A673 (cell line): ENCODE data around the gene OR6K3. TPM values are rescaled to one million over a fixed set of nuclear protein-coding genes. Genes with fewer than 3 reads are reported as not detected.
"Not testable (repeated sequence)": the region's sequence is repeated elsewhere in the genome, so short reads cannot be mapped to it uniquely, and the experiment has no call there.

Source experiments
- BruUV-seq: library from RNA; stranded (reverse); fragments of 400-500 nt; replicated peaks from 2 replicates; lab custom pipeline; 2021; lab: Mats Ljungman, UMichigan
- CTCF ChIA-PET: fragments of 300-600 bp; sonication (Branson Sonifier 250); formaldehyde crosslinking; loops from one replicate; lab custom pipeline; 2022; ENCODE audit warnings: antibody characterized with exemption; lab: Charles Lee
- POLR2A ChIA-PET: fragments of 300-600 bp; sonication (Branson Sonifier 250); formaldehyde crosslinking; loops from one replicate; lab custom pipeline; 2022; ENCODE audit warnings: antibody characterized with exemption; ENCODE audit not compliant: low non-redundant PET; lab: Charles Lee
- DNase-seq: peaks from one replicate; pipeline ENCODE4 v3.0.0-alpha.2; 2015; ENCODE audit warnings: low spot score
- H3K27ac ChIP-seq: fragments of 200-600 bp; sonication (generic); 2 replicates; pipeline ENCODE4 v1.5.1; 2016; ENCODE audit warnings: mixed run types, low read depth, mild to moderate bottlenecking, mixed read lengths, antibody characterized with exemption, low read length; ENCODE audit not compliant: poor library complexity, severe bottlenecking
- H3K27me3 ChIP-seq: fragments of 200-600 bp; sonication (generic); replicated peaks from 2 replicates; pipeline ENCODE4 v1.6.1; 2017; ENCODE audit warnings: mixed run types, low read depth, mild to moderate bottlenecking, mixed read lengths, antibody characterized with exemption, low read length; ENCODE audit not compliant: insufficient read depth, poor library complexity
- H3K36me3 ChIP-seq: fragments of 200-600 bp; sonication (generic); 2 replicates; pipeline ENCODE4 v1.6.1; 2016; ENCODE audit warnings: mixed run types, mild to moderate bottlenecking, mixed read lengths, antibody characterized with exemption, low read length; ENCODE audit not compliant: insufficient read depth, poor library complexity, severe bottlenecking
- H3K4me1 ChIP-seq: fragments of 200-600 bp; sonication (generic); 2 replicates; pipeline ENCODE4 v1.6.1; 2017; ENCODE audit warnings: mixed run types, mild to moderate bottlenecking, mixed read lengths, antibody characterized with exemption, low read length; ENCODE audit not compliant: insufficient read depth, poor library complexity, severe bottlenecking
- H3K4me3 ChIP-seq: fragments of 200-600 bp; sonication (generic); 2 replicates; pipeline ENCODE4 v1.5.1; 2016; ENCODE audit warnings: low read depth, mixed run types, mild to moderate bottlenecking, mixed read lengths, low read length; ENCODE audit not compliant: poor library complexity, severe bottlenecking
- H3K9me3 ChIP-seq: fragments of 200-600 bp; sonication (generic); 2 replicates; pipeline ENCODE4 v1.6.1; 2016; ENCODE audit warnings: mixed run types, low read depth, mild to moderate bottlenecking, mixed read lengths, antibody characterized with exemption, low read length; ENCODE audit not compliant: poor library complexity, severe bottlenecking
- CTCF ChIP-seq: fragments of 300-800, 200-600 bp; sonication (generic); conservative IDR thresholded peaks from 2 replicates; pipeline ENCODE4 v1.5.1; 2017; ENCODE audit warnings: low read depth, mild to moderate bottlenecking, antibody characterized with exemption, low read length, moderate library complexity, mixed read lengths
- EZH2 ChIP-seq: fragments of 200-600 bp; sonication (generic); IDR thresholded peaks from 2 replicates; pipeline ENCODE4 v1.6.1; 2017; ENCODE audit warnings: borderline replicate concordance, low read depth, mild to moderate bottlenecking, mixed read lengths, antibody characterized with exemption, low read length; ENCODE audit not compliant: poor library complexity, severe bottlenecking
- intact Hi-C: fragments of 100-400 bp; cut with micrococcal nuclease; formaldehyde crosslinking; loops from one replicate; pipeline ENCODE4 v1.10.0; 2022; ENCODE audit not compliant: unreplicated experiment
- total RNA-seq: library from RNA; stranded (reverse); gene quantifications from 2 replicates; pipeline ENCODE4 v1.2.3, GENCODE V29; 2021

OR6K3 gene
- total RNA-seq, 1 experiment from 2014 or later, result not detected

- Histone ChIP-seq H3K36me3 (no peaks in the 10 kb centered on the region), H3K4me3 (no peak overlapping the region), H3K4me1 (no peaks in the 10 kb centered on the region), H3K9me3 (no peaks in the 10 kb centered on the region), H3K27me3 (no peaks in the 10 kb centered on the region), H3K27ac (no peak overlapping the region)
- POLR2A ChIA-PET, result no interaction called here
- CTCF ChIA-PET, result no interaction called here
- no peak for DNase-seq
- intact Hi-C loops, result no loop called here
- TF ChIP-seq EZH2 (no peak), CTCF (no peak)
- no TSS peak for BruUV-seq
Observed at GRCh38 chr1:158691907-158692306, 28.6 kb downstream of the OR6K3 start.

- BruUV-seq, H3K4me1 ChIP-seq, H3K4me3 ChIP-seq, H3K36me3 ChIP-seq, H3K27ac ChIP-seq, CTCF ChIA-PET, H3K27me3 ChIP-seq, H3K9me3 ChIP-seq, DNase-seq, intact Hi-C loops, POLR2A ChIA-PET: not testable (repeated sequence)
Observed at GRCh38 chr1:158691149-158691548, 29.4 kb downstream of the OR6K3 start.

GRCh38 chr1:158689875-158690274, 30.6 kb downstream of the OR6K3 start:
- H3K27me3 ChIP-seq, result no peaks in the 10 kb centered on the region
- no peak overlapping the region for H3K4me3 ChIP-seq
- TF ChIP-seq CTCF (no peak), EZH2 (no peak)
- CTCF ChIA-PET, result no interaction called here
- H3K27ac ChIP-seq, result no peak overlapping the region
- no peak for DNase-seq
- POLR2A ChIA-PET, result no interaction called here
- intact Hi-C loops, result no loop called here
- no peaks in the 10 kb centered on the region for H3K9me3 ChIP-seq
- BruUV-seq, result no TSS peak
- H3K36me3 ChIP-seq, result no peaks in the 10 kb centered on the region
- no peaks in the 10 kb centered on the region for H3K4me1 ChIP-seq

- Histone ChIP-seq H3K4me1 (no peaks in the 10 kb centered on the region), H3K9me3 (no peaks in the 10 kb centered on the region), H3K4me3 (no peak overlapping the region), H3K27ac (no peak overlapping the region), H3K36me3 (no peaks in the 10 kb centered on the region), H3K27me3 (peaks cover 5% of the 10 kb centered on the region)
- DNase-seq, result no peak
- CTCF ChIA-PET, result no interaction called here
- intact Hi-C loops, result no loop called here
- TF ChIP-seq CTCF, result no peak
- no peak for TF ChIP-seq EZH2
- POLR2A ChIA-PET, result no interaction called here
- BruUV-seq, result no TSS peak
Observed at GRCh38 chr1:158689110-158689509, 31.4 kb downstream of the OR6K3 start.

GRCh38 chr1:158688343-158688742, 32.2 kb downstream of the OR6K3 start:
- CTCF ChIA-PET, H3K4me1 ChIP-seq, H3K36me3 ChIP-seq, POLR2A ChIA-PET, H3K27ac ChIP-seq, intact Hi-C loops, DNase-seq, H3K4me3 ChIP-seq, BruUV-seq, H3K9me3 ChIP-seq: not testable (repeated sequence)
- peaks cover 12% of the 10 kb centered on the region for H3K27me3 ChIP-seq
